Peyer's patch (tissue), 4 donors: ENCODE measurements around the gene DND1.

Experiments
- CTCF ChIP-seq, 6 experiments: fragments of 450-650 bp in 4 of 6; fragments of 200-600 bp in 2 of 6; sonication (generic) in 1 of 6; IDR thresholded peaks; one replicate each; pipeline ENCODE4 v1.5.1; 2017 to 2019; ENCODE audit warnings: antibody characterized with exemption in 6 of 6, mild to moderate bottlenecking in 3 of 6, moderate library complexity in 1 of 6
- POLR2A ChIP-seq, 2 donors: fragments of 450-650 bp; IDR thresholded peaks; one replicate each; pipeline ENCODE4 v1.5.1; 2017; ENCODE audit warnings: antibody characterized with exemption in 2 of 2, mild to moderate bottlenecking in 2 of 2, moderate library complexity in 2 of 2

GRCh38 chr5:140674211-140674610 lies 835 bp upstream of the DND1 start:
- no peak for TF ChIP-seq CTCF (IDR thresholded peaks at IDR 0.05)
- TF ChIP-seq POLR2A (IDR thresholded peaks at IDR 0.05) = no peak
